H9 (cell line): ENCODE measurements around the gene NR3C2. TPM values are rescaled to one million over a fixed set of nuclear protein-coding genes. Genes with fewer than 3 reads are reported as not detected.

ENCODE experiments used
- DNase-seq: peaks from one replicate; pipeline ENCODE4 v3.0.0-alpha.2; 2017
- H2AFZ ChIP-seq: one replicate; pipeline ENCODE4 v1.6.1; 2013; ENCODE audit warnings: mild to moderate bottlenecking, low read length, control low read depth, moderate library complexity
- H2AK5ac ChIP-seq: 2 replicates; pipeline ENCODE4 v1.6.1; 2013; ENCODE audit warnings: low read length, control low read depth, mixed read lengths; ENCODE audit not compliant: insufficient read length
- H2BK120ac ChIP-seq: one replicate; pipeline ENCODE4 v1.6.1; 2013; ENCODE audit warnings: low read depth, mild to moderate bottlenecking, low read length, control low read depth, inconsistent platforms; ENCODE audit not compliant: poor library complexity, severe bottlenecking
- H2BK12ac ChIP-seq: 2 replicates; pipeline ENCODE4 v1.6.1; 2013; ENCODE audit warnings: low read length, control low read depth, mixed read lengths, low read depth; ENCODE audit not compliant: insufficient read length
- H2BK15ac ChIP-seq: 2 replicates; pipeline ENCODE4 v1.6.1; 2013; ENCODE audit warnings: low read depth, low read length, control low read depth
- H2BK20ac ChIP-seq: one replicate; pipeline ENCODE4 v1.6.1; 2013; ENCODE audit warnings: low read depth, mild to moderate bottlenecking, low read length, control low read depth, inconsistent platforms; ENCODE audit not compliant: poor library complexity, severe bottlenecking
- H2BK5ac ChIP-seq: 2 replicates; pipeline ENCODE4 v1.6.1; 2013; ENCODE audit warnings: low read length, control low read depth, mixed read lengths; ENCODE audit not compliant: insufficient read length
- H3K14ac ChIP-seq: 2 replicates; pipeline ENCODE4 v1.6.1; 2013; ENCODE audit warnings: low read length, control low read depth; ENCODE audit not compliant: insufficient read depth
- H3K18ac ChIP-seq: 2 replicates; pipeline ENCODE4 v1.6.1; 2013; ENCODE audit warnings: low read depth, mild to moderate bottlenecking, mixed read lengths, low read length, control low read depth; ENCODE audit not compliant: insufficient read length
- H3K23ac ChIP-seq: 2 replicates; pipeline ENCODE4 v1.6.1; 2013; ENCODE audit warnings: low read length, control low read depth, mixed read lengths, low read depth; ENCODE audit not compliant: insufficient read length
- H3K23me2 ChIP-seq: 2 replicates; pipeline ENCODE4 v1.6.1; 2013; ENCODE audit warnings: low read depth, mild to moderate bottlenecking, mixed read lengths, low read length, control low read depth; ENCODE audit not compliant: insufficient read length, poor library complexity, severe bottlenecking
- H3K27ac ChIP-seq: 2 replicates; pipeline ENCODE4 v1.5.1; 2013; ENCODE audit warnings: low read length, control low read depth, mixed read lengths, low read depth; ENCODE audit not compliant: insufficient read length
- H3K27me3 ChIP-seq: 2 replicates; pipeline ENCODE4 v1.6.1; 2013; ENCODE audit warnings: low read length, control low read depth, inconsistent platforms; ENCODE audit not compliant: insufficient read depth
- H3K4ac ChIP-seq: 2 replicates; pipeline ENCODE4 v1.6.1; 2013; ENCODE audit warnings: low read depth, mild to moderate bottlenecking, control low read depth, inconsistent platforms, low read length, moderate library complexity
- H3K4me1 ChIP-seq: 2 replicates; pipeline ENCODE4 v1.6.1; 2013; ENCODE audit warnings: low read length, control low read depth, inconsistent platforms; ENCODE audit not compliant: insufficient read depth
- H3K4me2 ChIP-seq: 2 replicates; pipeline ENCODE4 v1.6.1; 2013; ENCODE audit warnings: low read length, control low read depth, mixed read lengths; ENCODE audit not compliant: insufficient read length, insufficient read depth
- H3K56ac ChIP-seq: 2 replicates; pipeline ENCODE4 v1.6.1; 2013; ENCODE audit warnings: low read depth, mild to moderate bottlenecking, mixed read lengths, low read length, control low read depth; ENCODE audit not compliant: insufficient read length
- H3K79me1 ChIP-seq: 2 replicates; pipeline ENCODE4 v1.6.1; 2013; ENCODE audit warnings: low read depth, mild to moderate bottlenecking, moderate library complexity, low read length, control low read depth, inconsistent platforms; ENCODE audit not compliant: insufficient read depth, poor library complexity, severe bottlenecking
- H3K79me2 ChIP-seq: 2 replicates; pipeline ENCODE4 v1.6.1; 2013; ENCODE audit warnings: low read length, control low read depth, inconsistent platforms; ENCODE audit not compliant: insufficient read depth
- H3K9ac ChIP-seq: 2 replicates; pipeline ENCODE4 v1.6.1; 2013; ENCODE audit warnings: low read length, control low read depth, mixed read lengths; ENCODE audit not compliant: insufficient read length; ENCODE audit errors: extremely low read depth
- H3K9me3 ChIP-seq: one replicate; pipeline ENCODE4 v1.6.1; 2013; ENCODE audit warnings: low read depth, low read length, inconsistent platforms; ENCODE audit not compliant: control insufficient read depth
- H3T11ph ChIP-seq: one replicate; pipeline ENCODE4 v1.6.1; 2013; ENCODE audit warnings: mild to moderate bottlenecking, low read length, control low read depth, inconsistent platforms
- H4K20me1 ChIP-seq: one replicate; pipeline ENCODE4 v1.6.1; 2013; ENCODE audit not compliant: control insufficient read depth, insufficient read length, insufficient read depth
- H4K5ac ChIP-seq: 2 replicates; pipeline ENCODE4 v1.6.1; 2013; ENCODE audit warnings: low read depth, mild to moderate bottlenecking, mixed read lengths, low read length, control low read depth; ENCODE audit not compliant: insufficient read length
- H4K8ac ChIP-seq: replicated peaks from 2 replicates; pipeline ENCODE4 v1.6.1; 2013; ENCODE audit warnings: low read length, control low read depth, mixed read lengths, low read depth; ENCODE audit not compliant: insufficient read length
- H4K91ac ChIP-seq: 2 replicates; pipeline ENCODE4 v1.6.1; 2013; ENCODE audit warnings: low read depth, mild to moderate bottlenecking, moderate library complexity, mixed read lengths, low read length, control low read depth; ENCODE audit not compliant: insufficient read length
- H3K27ac Mint-ChIP-seq, 3 experiments: 2 replicates in 2 of 3; 3 replicates in 1 of 3; pipeline ENCODE4 v1.8.0; 2020 to 2021; ENCODE audit warnings: mixed read lengths in 3 of 3, mild to moderate bottlenecking in 1 of 3, moderate library complexity in 1 of 3
- H3K27me3 Mint-ChIP-seq: 2 replicates; pipeline ENCODE4 v1.8.0; 2021; ENCODE audit warnings: low read depth, mild to moderate bottlenecking, moderate library complexity, mixed read lengths
- H3K36me3 Mint-ChIP-seq, 3 experiments: 2 replicates in 2 of 3; 3 replicates in 1 of 3; pipeline ENCODE4 v1.8.0; 2020 to 2021; ENCODE audit warnings: low read depth in 3 of 3, mixed read lengths in 3 of 3; ENCODE audit not compliant: insufficient read depth in 1 of 3
- H3K4me1 Mint-ChIP-seq, 2 experiments: 2 replicates each; pipeline ENCODE4 v1.8.0; 2020; ENCODE audit warnings: mixed read lengths in 2 of 2
- H3K4me3 Mint-ChIP-seq, 2 experiments: 2 replicates in 1 of 2; 3 replicates in 1 of 2; pipeline ENCODE4 v1.8.0; 2020 to 2021; ENCODE audit warnings: mild to moderate bottlenecking in 2 of 2, mixed read lengths in 2 of 2, moderate library complexity in 1 of 2
- H3K9me3 Mint-ChIP-seq, 2 experiments: 2 replicates in 1 of 2; 3 replicates in 1 of 2; pipeline ENCODE4 v1.8.0; 2020; ENCODE audit warnings: mild to moderate bottlenecking in 2 of 2, mixed read lengths in 2 of 2, moderate library complexity in 1 of 2
- WGBS: extraction: QIAGEN DNeasy Blood & Tissue Kit; methylation state at CpG from one replicate; pipeline ENCODE4 v1.1.7; 2013; ENCODE audit warnings: missing lambda C conversion rate, low lambda C conversion rate, mixed read lengths; ENCODE audit not compliant: insufficient read length; ENCODE audit errors: extremely low coverage; 5-methylcytosine and 5-hydroxymethylcytosine counted together
- total RNA-seq: library from RNA; stranded (reverse); gene quantifications from 2 replicates; pipeline ENCODE4 v1.2.1, GENCODE V29; 2021
- TF ChIP-seq, protein P1 (sequence below): fragments of 200-600 bp; sonication (generic); conservative IDR thresholded peaks from 3 replicates; pipeline ENCODE4 v1.8.0; 2021; ENCODE audit warnings: antibody characterized with exemption, mild to moderate bottlenecking

Gene NR3C2
- total RNA-seq, 1 experiment from 2014 or later: 1.4 TPM

DNA sequence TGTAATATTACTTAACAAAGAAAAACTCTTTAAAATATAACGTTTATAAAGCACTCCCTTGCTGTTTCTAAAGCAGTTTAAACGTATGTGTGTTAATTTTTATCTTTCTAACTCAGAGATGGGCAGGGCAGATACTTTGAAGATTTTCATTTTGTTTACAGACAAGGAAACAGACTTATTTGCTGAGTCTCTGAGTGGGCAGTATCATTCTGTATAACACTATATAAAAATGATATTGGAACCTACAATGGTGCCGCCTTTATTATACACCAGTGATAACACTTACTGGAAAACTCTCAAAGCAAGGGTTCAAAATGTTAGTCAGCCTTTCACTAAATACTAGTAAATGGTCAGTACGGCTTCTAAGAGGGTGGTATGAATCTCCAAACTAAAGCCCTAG is 193.4 kb downstream of the NR3C2 start:
- H3K4me3 Mint-ChIP-seq: no peak overlapping the region
- no peaks in the 10 kb centered on the region for H3K79me1 ChIP-seq

More for the DNA sequence above, 193.4 kb downstream of the NR3C2 start:
- no peak overlapping the region for H3K56ac ChIP-seq
- no peak overlapping the region for H2AFZ ChIP-seq
- H4K5ac ChIP-seq: no peak overlapping the region
- H4K91ac ChIP-seq: no peak overlapping the region
- H3K27me3 ChIP-seq: no peaks in the 10 kb centered on the region
- Mint-ChIP-seq H3K4me1 (peaks cover 3 to 8% of the 10 kb centered on the region in 2 experiments), H3K27me3 (no peaks in the 10 kb centered on the region), H3K27ac (no peak overlapping the region), H3K36me3 (no peaks in the 10 kb centered on the region), H3K9me3 (no peaks in the 10 kb centered on the region; a peak in 1 of 5 replicates)
- no peaks in the 10 kb centered on the region for H4K20me1 ChIP-seq
- H3K79me2 ChIP-seq: no peaks in the 10 kb centered on the region
- H2BK20ac ChIP-seq: no peak overlapping the region
- DNase-seq: no peak
- no peak overlapping the region for H2BK12ac ChIP-seq
- no peak overlapping the region for H3T11ph ChIP-seq
- H3K18ac ChIP-seq: no peak overlapping the region
- whole genome bisulfite sequencing: no CpG with 5 or more reads among the region's 4 CpGs
- H2AK5ac ChIP-seq: no peak overlapping the region
- no peaks in the 10 kb centered on the region for H3K9me3 ChIP-seq
- TF ChIP-seq, protein P1, sequence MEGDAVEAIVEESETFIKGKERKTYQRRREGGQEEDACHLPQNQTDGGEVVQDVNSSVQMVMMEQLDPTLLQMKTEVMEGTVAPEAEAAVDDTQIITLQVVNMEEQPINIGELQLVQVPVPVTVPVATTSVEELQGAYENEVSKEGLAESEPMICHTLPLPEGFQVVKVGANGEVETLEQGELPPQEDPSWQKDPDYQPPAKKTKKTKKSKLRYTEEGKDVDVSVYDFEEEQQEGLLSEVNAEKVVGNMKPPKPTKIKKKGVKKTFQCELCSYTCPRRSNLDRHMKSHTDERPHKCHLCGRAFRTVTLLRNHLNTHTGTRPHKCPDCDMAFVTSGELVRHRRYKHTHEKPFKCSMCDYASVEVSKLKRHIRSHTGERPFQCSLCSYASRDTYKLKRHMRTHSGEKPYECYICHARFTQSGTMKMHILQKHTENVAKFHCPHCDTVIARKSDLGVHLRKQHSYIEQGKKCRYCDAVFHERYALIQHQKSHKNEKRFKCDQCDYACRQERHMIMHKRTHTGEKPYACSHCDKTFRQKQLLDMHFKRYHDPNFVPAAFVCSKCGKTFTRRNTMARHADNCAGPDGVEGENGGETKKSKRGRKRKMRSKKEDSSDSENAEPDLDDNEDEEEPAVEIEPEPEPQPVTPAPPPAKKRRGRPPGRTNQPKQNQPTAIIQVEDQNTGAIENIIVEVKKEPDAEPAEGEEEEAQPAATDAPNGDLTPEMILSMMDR: no peak
- H3K23ac ChIP-seq: no peak overlapping the region
- no peak overlapping the region for H3K27ac ChIP-seq
- H3K9ac ChIP-seq: no peak overlapping the region
- H2BK120ac ChIP-seq: no peak overlapping the region
- H3K4me1 ChIP-seq: peaks cover 3% of the 10 kb centered on the region; the same call in 1 of the 2 replicates
- H4K8ac ChIP-seq: no peak overlapping the region
- no peak overlapping the region for H2BK5ac ChIP-seq
- no peak overlapping the region for H3K4ac ChIP-seq
- H2BK15ac ChIP-seq: no peak overlapping the region
- no peak overlapping the region for H3K4me2 ChIP-seq
- no peaks in the 10 kb centered on the region for H3K23me2 ChIP-seq
- H3K14ac ChIP-seq: no peak overlapping the region
